ENCODE measurements around the gene TUBGCP2.

TUBGCP2 gene

DNA sequence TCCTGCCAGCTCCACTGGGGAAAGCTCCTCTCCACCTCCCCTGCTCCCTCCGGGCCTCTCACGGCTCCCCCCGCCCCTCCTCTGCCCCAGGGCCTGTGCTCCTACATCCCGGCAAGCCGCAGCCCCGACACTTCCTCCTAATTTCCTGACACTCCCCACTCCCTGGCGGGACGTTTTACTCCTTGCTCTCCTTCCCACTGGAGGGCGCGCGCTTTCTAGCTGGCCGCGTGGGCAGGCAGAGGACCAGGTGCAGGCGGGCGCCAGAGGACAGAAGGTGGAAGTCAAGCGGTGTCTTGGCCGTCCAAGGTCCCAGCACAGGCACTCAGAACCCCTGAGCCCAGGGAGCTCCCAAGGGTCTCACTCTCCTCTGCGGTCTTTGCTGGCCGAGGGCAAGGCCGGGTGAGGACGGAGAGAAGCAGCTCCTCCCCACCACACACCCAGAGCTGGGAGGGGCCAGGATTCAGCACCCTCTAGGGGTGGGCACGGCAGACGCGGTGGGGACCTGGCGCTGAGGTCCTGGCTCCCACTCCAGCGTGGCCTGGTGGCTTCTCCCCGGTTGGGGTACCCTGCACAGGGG is 51.1 kb downstream of the TUBGCP2 start:
- DNase-seq (ENCODE audit: low spot score) (no peak), ATAC-seq (ENCODE audit: low read depth) (peak; percentile 8; the same call in 2 of the 3 replicates)
- Histone ChIP-seq H3K4me1 (ENCODE audit: insufficient read depth, poor library complexity, severe bottlenecking) (peaks cover 34% of the 10 kb centered on the region), H3K4me3 (ENCODE audit: severe bottlenecking) (no peak overlapping the region), H3K27ac (ENCODE audit: poor library complexity, severe bottlenecking) (peak overlapping the region; percentile 83), H3K27me3 (ENCODE audit: insufficient read depth, poor library complexity, severe bottlenecking) (no peaks in the 10 kb centered on the region), H3K9me3 (ENCODE audit: severe bottlenecking) (no peaks in the 10 kb centered on the region), H3K36me3 (ENCODE audit: low read depth) (no peaks in the 10 kb centered on the region)
- TF ChIP-seq, protein P1, sequence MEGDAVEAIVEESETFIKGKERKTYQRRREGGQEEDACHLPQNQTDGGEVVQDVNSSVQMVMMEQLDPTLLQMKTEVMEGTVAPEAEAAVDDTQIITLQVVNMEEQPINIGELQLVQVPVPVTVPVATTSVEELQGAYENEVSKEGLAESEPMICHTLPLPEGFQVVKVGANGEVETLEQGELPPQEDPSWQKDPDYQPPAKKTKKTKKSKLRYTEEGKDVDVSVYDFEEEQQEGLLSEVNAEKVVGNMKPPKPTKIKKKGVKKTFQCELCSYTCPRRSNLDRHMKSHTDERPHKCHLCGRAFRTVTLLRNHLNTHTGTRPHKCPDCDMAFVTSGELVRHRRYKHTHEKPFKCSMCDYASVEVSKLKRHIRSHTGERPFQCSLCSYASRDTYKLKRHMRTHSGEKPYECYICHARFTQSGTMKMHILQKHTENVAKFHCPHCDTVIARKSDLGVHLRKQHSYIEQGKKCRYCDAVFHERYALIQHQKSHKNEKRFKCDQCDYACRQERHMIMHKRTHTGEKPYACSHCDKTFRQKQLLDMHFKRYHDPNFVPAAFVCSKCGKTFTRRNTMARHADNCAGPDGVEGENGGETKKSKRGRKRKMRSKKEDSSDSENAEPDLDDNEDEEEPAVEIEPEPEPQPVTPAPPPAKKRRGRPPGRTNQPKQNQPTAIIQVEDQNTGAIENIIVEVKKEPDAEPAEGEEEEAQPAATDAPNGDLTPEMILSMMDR (IDR thresholded peaks at IDR 0.05; ENCODE audit: poor library complexity, severe bottlenecking): peak; percentile 59

DNA sequence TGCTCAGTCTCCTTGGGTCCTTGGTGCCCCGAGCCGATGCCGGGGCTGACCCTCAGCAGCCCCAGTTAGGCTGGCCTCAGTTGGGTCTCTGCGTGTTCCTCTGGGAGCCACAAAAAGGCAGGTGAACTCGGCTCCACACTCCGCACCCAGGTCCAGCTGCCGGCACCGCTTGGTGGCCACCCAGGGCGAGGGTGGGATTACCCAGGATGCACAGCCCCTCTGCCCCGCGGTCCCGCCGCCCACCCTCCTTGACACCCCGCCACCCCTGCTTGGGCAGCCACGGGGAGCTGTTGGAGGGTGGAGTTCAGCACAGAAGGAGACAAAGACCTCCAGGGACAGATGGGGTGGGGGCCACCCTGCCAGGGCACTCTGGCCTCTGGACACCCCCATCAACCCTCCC is 53.3 kb downstream of the TUBGCP2 start:
- no peak for ATAC-seq (ENCODE audit: low read depth)
- Histone ChIP-seq H3K4me3 (ENCODE audit: severe bottlenecking) (no peak overlapping the region), H3K36me3 (ENCODE audit: low read depth) (no peaks in the 10 kb centered on the region), H3K27ac (ENCODE audit: poor library complexity, severe bottlenecking) (no peak overlapping the region), H3K4me1 (ENCODE audit: insufficient read depth, poor library complexity, severe bottlenecking) (peaks cover 26% of the 10 kb centered on the region), H3K27me3 (ENCODE audit: insufficient read depth, poor library complexity, severe bottlenecking) (no peaks in the 10 kb centered on the region), H3K9me3 (ENCODE audit: severe bottlenecking) (no peaks in the 10 kb centered on the region)
- TF ChIP-seq, protein P1 (IDR thresholded peaks at IDR 0.05; ENCODE audit: poor library complexity, severe bottlenecking): no peak
- DNase-seq (ENCODE audit: low spot score): no peak

DNA sequence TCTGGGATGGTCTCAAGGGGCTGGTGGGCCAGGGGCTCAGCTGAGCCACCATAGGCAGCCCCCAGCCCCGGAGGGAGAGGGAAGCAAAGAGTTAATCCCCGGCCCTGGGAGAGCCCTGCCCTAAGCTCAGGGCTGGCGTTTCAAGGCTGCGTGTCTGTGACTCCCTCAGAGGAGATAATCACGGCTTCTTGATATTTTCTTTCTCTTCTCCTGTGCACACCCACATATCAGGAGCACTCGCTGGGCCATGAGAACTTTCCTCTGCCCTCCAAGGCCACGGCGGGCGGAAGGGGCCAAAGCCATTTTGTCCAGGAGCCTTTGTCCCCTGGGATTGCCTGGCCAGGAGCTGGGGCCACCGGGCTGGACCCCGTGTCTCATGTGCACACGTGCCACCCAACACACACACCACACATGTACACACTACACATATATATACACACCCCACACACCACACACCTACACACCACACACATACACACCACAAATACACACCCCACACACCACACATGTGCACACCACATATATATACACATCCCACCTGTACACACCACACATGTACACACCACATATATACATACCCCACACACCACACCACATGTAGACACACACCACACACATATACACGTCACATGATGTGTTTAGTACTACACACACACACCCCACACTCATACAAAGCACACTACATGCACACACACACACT is 54.1 kb downstream of the TUBGCP2 start:
- peaks cover 23% of the 10 kb centered on the region for H3K4me1 ChIP-seq (ENCODE audit: insufficient read depth, poor library complexity, severe bottlenecking)
- no peak overlapping the region for H3K27ac ChIP-seq (ENCODE audit: poor library complexity, severe bottlenecking)
- no peaks in the 10 kb centered on the region for H3K27me3 ChIP-seq (ENCODE audit: insufficient read depth, poor library complexity, severe bottlenecking)
- ATAC-seq (ENCODE audit: low read depth): no peak
- no peak overlapping the region for H3K4me3 ChIP-seq (ENCODE audit: severe bottlenecking)
- no peak for DNase-seq (ENCODE audit: low spot score)
- H3K36me3 ChIP-seq (ENCODE audit: low read depth): no peaks in the 10 kb centered on the region
- H3K9me3 ChIP-seq (ENCODE audit: severe bottlenecking): no peaks in the 10 kb centered on the region
- TF ChIP-seq, protein P1 (IDR thresholded peaks at IDR 0.05; ENCODE audit: poor library complexity, severe bottlenecking): no peak

DNA sequence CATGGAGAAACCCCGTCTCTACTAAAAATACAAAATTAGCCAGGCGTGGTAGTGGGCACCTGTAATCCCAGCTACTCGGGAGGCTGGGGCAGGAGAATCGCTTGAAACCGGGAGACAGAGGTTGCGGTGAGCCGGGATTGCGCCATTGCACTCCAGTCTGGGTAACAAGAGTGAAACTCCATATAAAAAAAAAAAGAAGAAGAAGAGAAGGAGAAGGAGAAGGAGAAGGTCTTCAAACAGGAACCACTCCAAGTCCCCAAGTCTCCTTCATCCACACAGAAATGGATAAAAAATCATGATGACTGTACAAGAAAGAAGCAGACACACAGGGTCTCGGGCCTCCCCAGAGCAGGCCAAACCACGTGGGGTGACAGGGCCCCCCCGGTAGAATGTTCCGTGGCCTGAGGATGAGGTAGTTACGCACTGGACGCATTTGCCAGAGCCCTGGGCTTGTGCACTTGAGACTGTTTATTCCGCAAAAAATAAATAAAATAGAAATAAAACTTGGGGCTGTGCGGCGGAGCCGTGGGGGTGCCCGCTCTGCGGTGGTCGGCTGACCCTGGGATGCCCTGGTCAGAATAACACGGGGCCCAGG is 55.2 kb downstream of the TUBGCP2 start:
- H3K4me3 ChIP-seq (ENCODE audit: severe bottlenecking): no peak overlapping the region
- no peak for ATAC-seq (ENCODE audit: low read depth)
- TF ChIP-seq, protein P1 (IDR thresholded peaks at IDR 0.05; ENCODE audit: poor library complexity, severe bottlenecking): no peak
- H3K36me3 ChIP-seq (ENCODE audit: low read depth): no peaks in the 10 kb centered on the region
- H3K27ac ChIP-seq (ENCODE audit: poor library complexity, severe bottlenecking): no peak overlapping the region
- no peaks in the 10 kb centered on the region for H3K9me3 ChIP-seq (ENCODE audit: severe bottlenecking)
- H3K27me3 ChIP-seq (ENCODE audit: insufficient read depth, poor library complexity, severe bottlenecking): no peaks in the 10 kb centered on the region
- H3K4me1 ChIP-seq (ENCODE audit: insufficient read depth, poor library complexity, severe bottlenecking): peaks cover 13% of the 10 kb centered on the region
- no peak for DNase-seq (ENCODE audit: low spot score)

DNA sequence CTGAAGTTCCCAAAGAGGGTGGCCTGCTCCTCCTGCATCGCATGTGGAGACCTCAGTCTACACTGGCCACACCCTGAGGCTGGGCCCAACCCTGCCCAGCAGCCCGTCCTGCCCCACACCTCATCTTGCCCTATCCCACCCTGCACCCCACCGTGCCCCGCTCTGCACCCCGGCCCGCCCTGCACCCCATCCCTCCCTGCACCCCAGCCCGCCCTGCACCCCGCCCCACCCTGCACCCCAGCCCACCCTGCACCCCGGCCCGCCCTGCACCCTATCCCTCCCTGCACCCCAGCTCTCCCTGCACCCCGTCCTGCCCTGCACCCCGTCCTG is 56.5 kb downstream of the TUBGCP2 start:
- Histone ChIP-seq H3K36me3 (ENCODE audit: low read depth) (no peaks in the 10 kb centered on the region), H3K4me1 (ENCODE audit: insufficient read depth, poor library complexity, severe bottlenecking) (peaks cover under 1% of the 10 kb centered on the region), H3K4me3 (ENCODE audit: severe bottlenecking) (no peak overlapping the region), H3K9me3 (ENCODE audit: severe bottlenecking) (no peaks in the 10 kb centered on the region), H3K27ac (ENCODE audit: poor library complexity, severe bottlenecking) (no peak overlapping the region), H3K27me3 (ENCODE audit: insufficient read depth, poor library complexity, severe bottlenecking) (no peaks in the 10 kb centered on the region)
- TF ChIP-seq, protein P1 (IDR thresholded peaks at IDR 0.05; ENCODE audit: poor library complexity, severe bottlenecking): no peak
- DNase-seq (ENCODE audit: low spot score) (no peak), ATAC-seq (ENCODE audit: low read depth) (no peak)
